Heart left ventricle (tissue), 16 donors: ENCODE results near the gene TRPM2. TPM values are rescaled to one million over a fixed set of nuclear protein-coding genes. Genes with fewer than 3 reads are reported as not detected.

ENCODE experiments used
- ATAC-seq, 4 donors: fragments of 200-7000 bp; cut with Tn5 transposase; one replicate each; pipeline ENCODE4 v1.9.1; 2020 to 2022; ENCODE audit warnings: moderate library complexity in 4 of 4, mild to moderate bottlenecking in 3 of 4, moderate number of reproducible peaks in 1 of 4
- DNase-seq, 5 donors: peaks; one replicate each; pipeline ENCODE4 v3.0.0-alpha.2; 2020
- H3K27ac ChIP-seq, 12 donors: fragments of 200-600 bp; sonication (generic) in 4 of 12; one replicate each; pipeline versions ENCODE4 v1.5.0 to v1.8.0; 2016 to 2022; ENCODE audit warnings: mild to moderate bottlenecking in 2 of 12
- H3K27me3 ChIP-seq, 9 donors: fragments of 200-600 bp; sonication (generic) in 2 of 9; one replicate each; pipeline versions ENCODE4 v1.5.1 to v1.8.0; 2016 to 2022; ENCODE audit warnings: mild to moderate bottlenecking in 3 of 9
- H3K36me3 ChIP-seq, 9 donors: fragments of 200-600 bp; sonication (generic) in 2 of 9; one replicate each; pipeline versions ENCODE4 v1.5.0 to v1.8.0; 2018 to 2022; ENCODE audit warnings: mild to moderate bottlenecking in 2 of 9
- H3K4me1 ChIP-seq, 12 donors: fragments of 200-600 bp; sonication (generic) in 4 of 12; one replicate each; pipeline versions ENCODE4 v1.5.0 to v1.8.0; 2016 to 2022; ENCODE audit warnings: mild to moderate bottlenecking in 3 of 12
- H3K4me3 ChIP-seq, 12 donors: fragments of 200-600 bp; sonication (generic) in 4 of 12; one replicate each; pipeline versions ENCODE4 v1.5.0 to v1.8.0; 2017 to 2022; ENCODE audit warnings: mild to moderate bottlenecking in 9 of 12, moderate library complexity in 4 of 12
- H3K9me3 ChIP-seq, 12 donors: fragments of 200-600 bp; sonication (generic) in 4 of 12; one replicate each; pipeline versions ENCODE4 v1.5.0 to v1.8.0; 2016 to 2022; ENCODE audit warnings: mild to moderate bottlenecking in 1 of 12
- POLR2A ChIP-seq, 2 donors: fragments of 450-650 bp; IDR thresholded peaks; one replicate each; pipeline ENCODE4 v1.6.1; 2017; ENCODE audit warnings: antibody characterized with exemption in 2 of 2, mild to moderate bottlenecking in 2 of 2, moderate library complexity in 2 of 2
- WGBS, 4 donors: extraction: QIAGEN DNeasy Blood & Tissue Kit in 2 of 4; methylation state at CpG; one replicate each; pipeline versions ENCODE4 v1.1.5 to v1.1.7; 2013 to 2018; 5-methylcytosine and 5-hydroxymethylcytosine counted together
- intact Hi-C, 10 donors: fragments of 100-400 bp; cut with DNase I; formaldehyde crosslinking; loops; one replicate each; pipeline versions ENCODE4 v1.11.1 to v1.14.2; 2022
- polyA plus RNA-seq, 2 donors: library from polyadenylated mRNA; stranded (reverse); fragments of 200-250 nt; gene quantifications; one replicate each; pipeline ENCODE4 v1.2.3, GENCODE V29; 2013
- total RNA-seq, 9 donors: library from RNA; depleted of rRNA in 2 of 9; stranded (reverse); fragments of >200 nt in 2 of 9; fragmentation: NEBNext Ultra II Directional in 3 of 9; extraction: Animal tissue kit (Norgen Biotek cat#: 25700) in 3 of 9; gene quantifications; one replicate each; pipeline versions ENCODE4 v1.1.0 to v1.2.4, GENCODE V29; 2016 to 2023
- TF ChIP-seq, protein P1 (sequence below), 12 donors: fragments of 200-600 bp; sonication (generic) in 4 of 12; IDR thresholded peaks; one replicate each; pipeline versions ENCODE4 v1.5.0 to v1.8.0; 2018 to 2022; ENCODE audit warnings: antibody characterized with exemption in 12 of 12, mild to moderate bottlenecking in 5 of 12
- donor health status: ischemic (EF 13 %, LVEDD 7.1; RV severe dilation, severe dysfunction).
- donor health status: healthy with polysubstance abuse.
- donor health status: DM: no; HTN: yes; CAD: no.
- donor health status: DM: no; HTN: no; CAD: no.
- donor health status: ischemic (EF 25% LVEDD 6.9; RV normal size, moderate dysfunction).
- donor health status: ischemic (EF 25% LVEDD 5.7; RV mildly dilated, moderate dysfunction).
- donor health status: healthy.
- donor health status: DM: yes; HTN: yes; CAD: no.
- donor health status: ischemic (EF 35%, LVEDD 5.7; RV mildly dilated, moderate dysfunction).
- donor health status: nonischemic (EF 11% LVEDD 7.7; RV severe dilation, severe dysfunction).
- donor health status: DM: yes; HTN: yes; CAD: no.
- donor health status: PGD.
- donor health status: ischemic (EF 29% LVEDD 5.4; RV normal size, mild dysfunction).
- donor health status: nonischemic (EF 23%, LVEDD 6.1; RV moderate dilation, normal function).

Gene TRPM2
- total and polyA plus RNA-seq, 11 donors = 0.66 to 20.5 (median 1.2) TPM

DNA sequence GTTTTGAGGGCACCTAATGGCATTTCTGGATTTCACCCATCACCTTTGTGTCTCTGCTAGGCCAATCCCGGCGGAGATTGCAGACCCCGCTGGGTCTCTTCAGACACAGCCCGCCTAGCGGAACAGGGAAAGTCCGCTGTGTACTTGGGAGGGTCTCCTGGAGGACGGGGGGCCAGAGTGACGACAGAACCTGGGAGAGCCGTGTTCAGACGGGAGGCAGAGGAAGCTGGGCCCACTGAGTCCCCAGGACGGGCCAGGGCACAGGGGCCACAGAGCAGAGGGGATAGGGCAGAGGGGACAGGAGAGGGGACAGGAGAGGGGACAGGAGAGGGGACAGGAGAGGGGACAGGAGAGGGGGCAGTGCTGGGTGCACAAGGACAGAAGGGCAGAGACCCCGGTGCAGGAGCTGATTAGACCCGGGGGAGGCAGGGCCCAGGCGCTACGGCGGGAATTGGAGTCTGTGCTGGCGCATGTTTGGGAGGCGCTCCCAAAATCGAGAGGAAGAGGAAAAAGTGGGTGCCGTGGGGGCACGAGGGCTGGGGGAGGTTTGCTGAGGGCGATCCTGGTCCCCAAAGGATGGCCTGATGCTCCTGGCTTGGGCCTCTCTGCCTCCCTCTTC is 12.7 kb downstream of the TRPM2 start:
- ATAC-seq (no peak), DNase-seq (peak in 2 of 5 donors; percentile 4 to 10)
- Histone ChIP-seq H3K9me3 (peaks cover 0 to 20% (median 8%) of the 10 kb centered on the region in 12 donors), H3K36me3 (peaks cover 0 to 10% (median 0%) of the 10 kb centered on the region in 9 donors), H3K4me1 (peaks cover 0 to 5% (median 0%) of the 10 kb centered on the region in 12 donors), H3K27me3 (peaks cover 0 to 32% (median 12%) of the 10 kb centered on the region in 9 donors), H3K27ac (no peak overlapping the region), H3K4me3 (no peak overlapping the region)
- TF ChIP-seq, protein P1, sequence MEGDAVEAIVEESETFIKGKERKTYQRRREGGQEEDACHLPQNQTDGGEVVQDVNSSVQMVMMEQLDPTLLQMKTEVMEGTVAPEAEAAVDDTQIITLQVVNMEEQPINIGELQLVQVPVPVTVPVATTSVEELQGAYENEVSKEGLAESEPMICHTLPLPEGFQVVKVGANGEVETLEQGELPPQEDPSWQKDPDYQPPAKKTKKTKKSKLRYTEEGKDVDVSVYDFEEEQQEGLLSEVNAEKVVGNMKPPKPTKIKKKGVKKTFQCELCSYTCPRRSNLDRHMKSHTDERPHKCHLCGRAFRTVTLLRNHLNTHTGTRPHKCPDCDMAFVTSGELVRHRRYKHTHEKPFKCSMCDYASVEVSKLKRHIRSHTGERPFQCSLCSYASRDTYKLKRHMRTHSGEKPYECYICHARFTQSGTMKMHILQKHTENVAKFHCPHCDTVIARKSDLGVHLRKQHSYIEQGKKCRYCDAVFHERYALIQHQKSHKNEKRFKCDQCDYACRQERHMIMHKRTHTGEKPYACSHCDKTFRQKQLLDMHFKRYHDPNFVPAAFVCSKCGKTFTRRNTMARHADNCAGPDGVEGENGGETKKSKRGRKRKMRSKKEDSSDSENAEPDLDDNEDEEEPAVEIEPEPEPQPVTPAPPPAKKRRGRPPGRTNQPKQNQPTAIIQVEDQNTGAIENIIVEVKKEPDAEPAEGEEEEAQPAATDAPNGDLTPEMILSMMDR (IDR thresholded peaks at IDR 0.05) = no peak
- no peak for TF ChIP-seq POLR2A (IDR thresholded peaks at IDR 0.05)
- intact Hi-C loops = loop anchor here in 3 of 10 donors (10.0 kb wide), 3 partner anchors 59 to 89 kb away; partner anchors contain the start of gene LRRC3 (in 1 of the 3)
- 85 to 88% (median 87%) methylated on average over 22 of the region's 22 CpGs for WGBS, 4 donors

DNA sequence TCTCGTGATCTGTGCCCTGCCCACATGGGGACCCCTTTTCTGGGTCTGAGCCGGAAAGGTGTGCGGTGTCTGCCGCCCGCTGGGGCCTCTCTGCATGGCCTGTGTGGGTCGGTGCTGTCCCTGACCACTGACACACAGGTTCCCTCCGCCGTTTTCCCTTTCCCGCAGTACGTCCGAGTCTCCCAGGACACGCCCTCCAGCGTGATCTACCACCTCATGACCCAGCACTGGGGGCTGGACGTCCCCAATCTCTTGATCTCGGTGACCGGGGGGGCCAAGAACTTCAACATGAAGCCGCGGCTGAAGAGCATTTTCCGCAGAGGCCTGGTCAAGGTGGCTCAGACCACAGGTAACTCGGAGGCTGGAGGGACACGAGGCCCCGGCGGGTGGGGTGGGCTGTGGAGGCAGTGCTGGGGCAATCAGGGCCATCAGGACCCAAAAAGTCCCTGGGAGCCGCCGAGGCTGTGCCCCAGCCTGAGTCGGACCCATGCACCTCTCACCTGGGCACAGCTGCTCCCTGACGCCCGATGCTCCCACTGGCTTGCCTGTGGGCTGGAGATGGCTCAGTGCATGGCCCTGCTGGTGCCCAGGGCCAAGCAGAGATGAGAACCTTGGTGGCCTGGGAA is 13.3 kb downstream of the TRPM2 start:
- intact Hi-C loops = loop anchor here in 3 of 10 donors (10.0 kb wide), 3 partner anchors 58 to 88 kb away; partner anchors contain the start of gene LRRC3 (in 1 of the 3)

GRCh38 chr21:44368711-44369446 is 15.5 kb downstream of the TRPM2 start:
- H3K27ac ChIP-seq = no peak overlapping the region
- no peak for ATAC-seq
- WGBS, 4 donors = 28 to 40% (median 36%) methylated on average over 26 to 35 of the region's 35 CpGs
- no peak overlapping the region for H3K4me3 ChIP-seq
- peaks cover 0 to 35% (median 15%) of the 10 kb centered on the region in 9 donors for H3K27me3 ChIP-seq
- peaks cover 0 to 5% (median 0%) of the 10 kb centered on the region in 12 donors for H3K4me1 ChIP-seq
- peak in 2 of 5 donors; percentile 4 to 11 for DNase-seq
- intact Hi-C loops = loop anchor here in 3 of 10 donors (10.0 kb wide), 3 partner anchors 56 to 86 kb away; partner anchors contain the start of gene LRRC3 (in 1 of the 3)
- peaks cover 0 to 6% (median 0%) of the 10 kb centered on the region in 12 donors for H3K9me3 ChIP-seq
- peaks cover 0 to 17% (median 0%) of the 10 kb centered on the region in 9 donors for H3K36me3 ChIP-seq
- TF ChIP-seq, protein P1 (IDR thresholded peaks at IDR 0.05) = no peak
- TF ChIP-seq POLR2A (IDR thresholded peaks at IDR 0.05) = no peak

More for the DNA sequence above, 13.3 kb downstream of the TRPM2 start:
- no peak overlapping the region for H3K27ac ChIP-seq
- 90 to 93% (median 90%) methylated on average over 26 to 28 of the region's 28 CpGs for WGBS, 4 donors
- H3K9me3 ChIP-seq = peaks cover 0 to 20% (median 8%) of the 10 kb centered on the region in 12 donors
- H3K36me3 ChIP-seq = peaks cover 0 to 10% (median 0%) of the 10 kb centered on the region in 9 donors
- TF ChIP-seq, protein P1 (IDR thresholded peaks at IDR 0.05) = no peak
- no peak for TF ChIP-seq POLR2A (IDR thresholded peaks at IDR 0.05)
- peak in 2 of 5 donors; percentile 3 to 11 for DNase-seq
- no peak overlapping the region for H3K4me3 ChIP-seq
- ATAC-seq = no peak
- H3K27me3 ChIP-seq = peaks cover 0 to 33% (median 12%) of the 10 kb centered on the region in 9 donors
- H3K4me1 ChIP-seq = peaks cover 0 to 5% (median 0%) of the 10 kb centered on the region in 12 donors
